ENCODE results near the gene ZFP64. TPM values are rescaled to one million over a fixed set of nuclear protein-coding genes. Genes with fewer than 3 reads are reported as not detected.

Gene ZFP64
- total RNA-seq, 2 donors from 2014 or later, result 17.3 to 19.1 TPM

DNA sequence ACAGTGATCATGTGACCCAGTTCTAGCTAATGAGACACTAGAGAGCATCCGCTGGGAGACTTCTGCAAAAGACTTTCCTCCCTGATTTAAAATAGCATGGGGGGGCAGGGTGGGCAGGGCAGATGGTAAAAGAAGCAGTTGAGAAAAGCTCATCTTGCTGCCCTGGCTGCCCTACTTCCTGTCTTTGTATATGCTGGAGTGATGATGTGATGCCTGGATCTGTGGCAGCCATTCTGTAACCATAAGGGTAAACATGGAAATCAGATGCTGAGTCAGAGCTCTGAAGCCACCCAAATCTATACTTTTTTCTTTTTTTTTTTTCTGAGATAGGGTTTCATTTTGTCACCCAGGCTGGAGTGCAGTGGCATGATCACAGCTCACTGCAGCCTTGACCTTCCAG lies 25.4 kb downstream of the ZFP64 start:
- intact Hi-C loops (cut with DNase I), result no loop called here
- no peaks in the 10 kb centered on the region for H3K9me3 ChIP-seq
- no peaks in the 10 kb centered on the region for H3K36me3 ChIP-seq
- H3K27me3 ChIP-seq, result no peaks in the 10 kb centered on the region
- TF ChIP-seq, protein P1, sequence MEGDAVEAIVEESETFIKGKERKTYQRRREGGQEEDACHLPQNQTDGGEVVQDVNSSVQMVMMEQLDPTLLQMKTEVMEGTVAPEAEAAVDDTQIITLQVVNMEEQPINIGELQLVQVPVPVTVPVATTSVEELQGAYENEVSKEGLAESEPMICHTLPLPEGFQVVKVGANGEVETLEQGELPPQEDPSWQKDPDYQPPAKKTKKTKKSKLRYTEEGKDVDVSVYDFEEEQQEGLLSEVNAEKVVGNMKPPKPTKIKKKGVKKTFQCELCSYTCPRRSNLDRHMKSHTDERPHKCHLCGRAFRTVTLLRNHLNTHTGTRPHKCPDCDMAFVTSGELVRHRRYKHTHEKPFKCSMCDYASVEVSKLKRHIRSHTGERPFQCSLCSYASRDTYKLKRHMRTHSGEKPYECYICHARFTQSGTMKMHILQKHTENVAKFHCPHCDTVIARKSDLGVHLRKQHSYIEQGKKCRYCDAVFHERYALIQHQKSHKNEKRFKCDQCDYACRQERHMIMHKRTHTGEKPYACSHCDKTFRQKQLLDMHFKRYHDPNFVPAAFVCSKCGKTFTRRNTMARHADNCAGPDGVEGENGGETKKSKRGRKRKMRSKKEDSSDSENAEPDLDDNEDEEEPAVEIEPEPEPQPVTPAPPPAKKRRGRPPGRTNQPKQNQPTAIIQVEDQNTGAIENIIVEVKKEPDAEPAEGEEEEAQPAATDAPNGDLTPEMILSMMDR (IDR thresholded peaks at IDR 0.05), result no peak
- no peaks in the 10 kb centered on the region for H3K4me1 ChIP-seq
- no peak overlapping the region for H3K9ac ChIP-seq (ENCODE audit: low read depth in 2 of 2, low read length in 2 of 2)
- DNase-seq, result no peak
- H3K4me3 ChIP-seq, result no peak overlapping the region
- H3K27ac ChIP-seq, result no peak overlapping the region

DNA sequence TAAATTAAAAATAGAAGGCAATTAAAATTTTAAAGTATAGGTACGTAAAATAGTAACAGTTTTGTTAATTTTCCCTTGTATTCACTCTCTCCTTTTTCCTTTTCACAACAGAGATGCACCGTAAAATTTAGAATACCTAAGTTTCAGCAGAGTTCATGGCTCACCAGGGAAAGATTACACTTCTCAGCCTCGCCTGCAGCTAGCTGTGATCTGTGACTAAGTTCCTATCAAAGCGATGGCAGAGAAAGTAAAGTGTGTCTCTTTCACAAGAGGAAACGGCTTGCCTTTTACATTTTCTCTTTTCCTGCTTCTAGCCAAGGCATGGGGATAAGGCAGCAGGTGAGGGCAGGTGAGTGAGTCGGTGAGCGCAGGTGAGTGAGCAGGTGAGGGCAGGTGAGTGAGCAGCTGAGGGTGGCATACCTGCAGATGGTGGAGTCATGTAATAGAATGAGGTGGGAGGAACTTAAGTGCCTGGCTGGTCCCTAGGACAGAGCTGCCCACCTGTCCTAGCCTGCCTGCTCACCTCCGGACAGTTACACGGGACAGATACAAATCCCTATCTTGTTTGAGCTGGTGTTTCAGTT lies 30.9 kb downstream of the ZFP64 start:
- H3K9ac ChIP-seq (ENCODE audit: low read depth in 2 of 2, low read length in 2 of 2), result no peak overlapping the region
- H3K9me3 ChIP-seq, result no peaks in the 10 kb centered on the region
- no peaks in the 10 kb centered on the region for H3K4me1 ChIP-seq
- no peaks in the 10 kb centered on the region for H3K36me3 ChIP-seq
- H3K27me3 ChIP-seq, result no peaks in the 10 kb centered on the region
- H3K27ac ChIP-seq, result no peak overlapping the region
- intact Hi-C loops (cut with DNase I), result no loop called here
- no peak overlapping the region for H3K4me3 ChIP-seq
- DNase-seq, result no peak
- TF ChIP-seq, protein P1 (IDR thresholded peaks at IDR 0.05), result no peak

DNA sequence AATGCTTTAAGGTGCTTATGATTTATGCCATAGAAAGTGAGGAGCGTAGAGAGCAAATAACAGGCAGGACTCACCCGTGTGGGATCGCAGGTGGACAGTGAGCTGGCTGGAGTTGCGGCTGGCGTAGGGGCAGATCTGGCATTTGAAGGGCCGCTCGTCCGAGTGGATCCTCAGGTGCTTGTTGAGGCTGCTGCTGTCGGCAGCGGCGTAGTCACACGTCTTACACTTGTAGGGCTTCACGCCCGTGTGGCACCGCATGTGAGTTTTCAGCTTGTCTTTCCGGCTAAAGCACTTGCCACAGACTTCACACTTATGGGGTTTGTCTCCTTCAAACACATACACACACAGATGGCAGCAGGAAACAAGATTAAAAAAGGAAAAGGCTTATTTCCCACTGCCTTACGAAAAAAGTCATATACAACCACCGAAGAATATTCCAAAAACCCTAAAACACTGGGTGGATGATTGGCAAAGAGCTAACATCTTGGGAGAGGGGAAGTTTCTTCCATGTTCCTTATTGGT lies 31.5 kb downstream of the ZFP64 start:
- intact Hi-C loops (cut with DNase I), result no loop called here
- TF ChIP-seq, protein P1 (IDR thresholded peaks at IDR 0.05), result no peak
- Histone ChIP-seq H3K36me3 (no peaks in the 10 kb centered on the region), H3K27ac (no peak overlapping the region), H3K27me3 (no peaks in the 10 kb centered on the region), H3K4me1 (no peaks in the 10 kb centered on the region), H3K9ac (ENCODE audit: low read depth in 2 of 2, low read length in 2 of 2) (no peak overlapping the region), H3K4me3 (no peak overlapping the region), H3K9me3 (no peaks in the 10 kb centered on the region)
- DNase-seq, result no peak

DNA sequence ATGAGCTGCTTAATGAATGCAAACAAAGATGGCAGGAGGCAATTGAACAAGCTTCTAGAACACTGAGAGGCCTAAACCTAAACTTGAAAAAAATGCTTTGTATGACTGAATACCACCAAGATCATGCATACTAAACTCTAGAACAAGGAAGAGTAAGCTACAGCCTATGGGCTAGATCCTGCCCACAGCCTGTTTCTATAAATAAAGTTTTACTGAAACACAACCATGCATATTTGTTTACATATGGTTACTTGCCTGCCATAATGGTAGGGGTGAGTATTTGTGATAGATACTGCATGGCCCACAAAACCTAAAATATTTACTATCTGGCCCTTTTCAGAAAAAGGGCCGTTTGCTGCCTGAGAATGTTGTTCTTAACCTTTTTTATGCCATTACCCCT lies 37.0 kb downstream of the ZFP64 start:
- intact Hi-C loops (cut with DNase I), result no loop called here
- H3K4me3 ChIP-seq, result no peak overlapping the region
- H3K27me3 ChIP-seq, result no peaks in the 10 kb centered on the region
- no peak overlapping the region for H3K27ac ChIP-seq
- no peaks in the 10 kb centered on the region for H3K4me1 ChIP-seq
- no peak for DNase-seq
- no peak overlapping the region for H3K9ac ChIP-seq (ENCODE audit: low read depth in 2 of 2, low read length in 2 of 2)
- no peaks in the 10 kb centered on the region for H3K9me3 ChIP-seq
- no peaks in the 10 kb centered on the region for H3K36me3 ChIP-seq
- TF ChIP-seq, protein P1 (IDR thresholded peaks at IDR 0.05), result no peak

DNA sequence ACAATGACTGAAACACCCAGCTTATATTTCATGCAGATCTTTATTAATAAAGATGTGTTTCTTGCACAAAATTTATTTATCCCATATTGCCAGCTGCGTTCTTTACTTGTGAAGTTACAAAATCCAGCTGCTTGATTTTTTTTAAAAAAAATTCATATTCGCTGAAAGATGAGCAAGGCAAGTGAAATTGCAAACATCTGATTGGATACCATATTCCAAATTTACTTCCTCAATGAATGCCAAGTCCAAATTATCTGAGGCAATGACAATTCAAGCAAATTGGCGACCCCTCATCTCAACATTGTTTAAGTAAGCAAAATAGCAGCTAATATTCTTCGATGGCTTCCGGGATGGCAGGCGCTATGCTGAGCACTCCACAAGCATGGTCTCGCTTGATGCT lies 37.7 kb downstream of the ZFP64 start:
- DNase-seq, result no peak
- H3K27me3 ChIP-seq, result no peaks in the 10 kb centered on the region
- no peak overlapping the region for H3K4me3 ChIP-seq
- H3K27ac ChIP-seq, result no peak overlapping the region
- intact Hi-C loops (cut with DNase I), result no loop called here
- H3K9me3 ChIP-seq, result no peaks in the 10 kb centered on the region
- H3K9ac ChIP-seq (ENCODE audit: low read depth in 2 of 2, low read length in 2 of 2), result no peak overlapping the region
- TF ChIP-seq, protein P1 (IDR thresholded peaks at IDR 0.05), result no peak
- H3K4me1 ChIP-seq, result no peaks in the 10 kb centered on the region
- no peaks in the 10 kb centered on the region for H3K36me3 ChIP-seq
